ENCODE measurements around the gene GPC3.

Gene GPC3

DNA sequence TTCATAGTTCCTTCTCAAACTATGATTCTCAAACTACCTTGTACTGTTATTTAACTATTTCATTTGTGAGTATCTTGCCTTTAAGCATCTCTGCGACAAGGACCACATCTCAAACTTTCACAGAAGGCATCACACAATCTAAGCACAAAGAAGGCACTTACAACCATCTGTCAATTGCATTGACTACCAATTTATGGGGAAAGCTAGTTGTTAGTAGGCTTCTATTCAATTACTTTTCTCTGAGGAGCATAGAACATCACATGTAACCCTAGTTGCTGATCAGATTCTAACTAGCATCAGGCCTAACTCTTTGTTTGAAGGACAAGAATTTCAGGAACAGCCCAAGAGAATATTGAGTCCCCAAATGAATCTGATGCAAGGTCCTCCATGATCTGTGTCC lies 74.9 kb downstream of the GPC3 start:
- in situ Hi-C loops (cut with MboI; ENCODE audit: low pct_unique_long_range_greater_than_20kb, low sequenced_read_pairs, unreplicated experiment), result no loop called here
- DNase-seq (ENCODE audit: low spot score), result no peak
- TF ChIP-seq, protein P1, sequence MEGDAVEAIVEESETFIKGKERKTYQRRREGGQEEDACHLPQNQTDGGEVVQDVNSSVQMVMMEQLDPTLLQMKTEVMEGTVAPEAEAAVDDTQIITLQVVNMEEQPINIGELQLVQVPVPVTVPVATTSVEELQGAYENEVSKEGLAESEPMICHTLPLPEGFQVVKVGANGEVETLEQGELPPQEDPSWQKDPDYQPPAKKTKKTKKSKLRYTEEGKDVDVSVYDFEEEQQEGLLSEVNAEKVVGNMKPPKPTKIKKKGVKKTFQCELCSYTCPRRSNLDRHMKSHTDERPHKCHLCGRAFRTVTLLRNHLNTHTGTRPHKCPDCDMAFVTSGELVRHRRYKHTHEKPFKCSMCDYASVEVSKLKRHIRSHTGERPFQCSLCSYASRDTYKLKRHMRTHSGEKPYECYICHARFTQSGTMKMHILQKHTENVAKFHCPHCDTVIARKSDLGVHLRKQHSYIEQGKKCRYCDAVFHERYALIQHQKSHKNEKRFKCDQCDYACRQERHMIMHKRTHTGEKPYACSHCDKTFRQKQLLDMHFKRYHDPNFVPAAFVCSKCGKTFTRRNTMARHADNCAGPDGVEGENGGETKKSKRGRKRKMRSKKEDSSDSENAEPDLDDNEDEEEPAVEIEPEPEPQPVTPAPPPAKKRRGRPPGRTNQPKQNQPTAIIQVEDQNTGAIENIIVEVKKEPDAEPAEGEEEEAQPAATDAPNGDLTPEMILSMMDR (IDR thresholded peaks at IDR 0.05; ENCODE audit: extremely low read depth, insufficient read depth, missing control alignments), result no peak

DNA sequence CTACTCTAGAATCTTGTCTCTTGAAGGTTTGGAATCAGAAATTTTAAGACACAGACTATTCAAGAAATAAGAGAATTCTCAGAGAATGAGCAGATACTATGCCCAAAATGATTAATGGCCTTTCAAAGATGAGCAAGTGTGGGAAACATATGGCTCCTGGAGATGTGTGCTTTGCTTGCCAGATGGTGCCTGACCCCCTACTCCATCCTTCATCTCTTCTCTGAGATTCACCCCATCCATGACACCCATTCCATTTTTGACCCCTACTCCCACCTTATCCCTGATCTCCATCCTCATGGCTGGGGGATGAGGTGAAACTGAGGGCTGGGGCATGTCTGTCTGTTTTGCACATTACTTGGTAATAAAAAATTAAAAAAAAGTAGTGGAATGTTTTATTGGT lies 75.5 kb downstream of the GPC3 start:
- in situ Hi-C loops (cut with MboI; ENCODE audit: low pct_unique_long_range_greater_than_20kb, low sequenced_read_pairs, unreplicated experiment), result no loop called here
- no peak for DNase-seq (ENCODE audit: low spot score)

DNA sequence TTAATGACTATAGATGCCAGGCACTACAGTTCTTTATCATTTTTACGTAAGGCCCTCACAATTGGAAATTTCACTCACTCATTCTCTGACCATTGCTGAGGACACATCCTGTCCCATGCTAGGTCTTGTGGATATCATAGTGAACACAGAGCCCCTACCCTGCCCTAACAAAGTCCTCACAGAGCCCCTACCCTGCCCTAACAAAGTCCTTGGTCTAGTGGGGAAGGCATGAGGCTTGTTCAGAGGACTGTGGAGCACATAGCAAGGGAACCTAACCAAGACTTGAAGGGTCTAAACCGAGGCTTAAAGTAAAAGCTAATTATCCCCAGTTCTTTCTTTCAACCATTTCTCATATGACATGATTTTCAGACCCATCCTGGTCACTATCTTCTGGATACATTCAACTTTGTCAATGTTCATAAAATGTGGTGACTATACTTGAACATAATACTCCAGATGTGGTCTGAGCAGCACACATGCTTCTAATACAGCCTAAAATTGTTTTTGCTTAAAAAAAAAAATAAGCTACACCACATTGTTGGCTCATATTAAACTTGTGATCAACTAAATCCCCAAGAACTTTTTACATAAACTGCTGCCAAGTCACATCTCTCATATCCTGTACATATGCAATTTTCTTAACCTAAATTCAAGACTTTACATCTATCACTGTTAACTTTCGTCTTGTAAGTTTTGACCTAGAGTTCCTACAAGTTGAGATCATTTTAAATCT lies 77.0 kb downstream of the GPC3 start:
- no peak for DNase-seq (ENCODE audit: low spot score)
- in situ Hi-C loops (cut with MboI; ENCODE audit: low pct_unique_long_range_greater_than_20kb, low sequenced_read_pairs, unreplicated experiment), result no loop called here
- TF ChIP-seq, protein P1 (IDR thresholded peaks at IDR 0.05; ENCODE audit: extremely low read depth, insufficient read depth, missing control alignments), result no peak

More for the DNA sequence above, 75.5 kb downstream of the GPC3 start:
- TF ChIP-seq, protein P1 (IDR thresholded peaks at IDR 0.05; ENCODE audit: extremely low read depth, insufficient read depth, missing control alignments), result no peak

DNA sequence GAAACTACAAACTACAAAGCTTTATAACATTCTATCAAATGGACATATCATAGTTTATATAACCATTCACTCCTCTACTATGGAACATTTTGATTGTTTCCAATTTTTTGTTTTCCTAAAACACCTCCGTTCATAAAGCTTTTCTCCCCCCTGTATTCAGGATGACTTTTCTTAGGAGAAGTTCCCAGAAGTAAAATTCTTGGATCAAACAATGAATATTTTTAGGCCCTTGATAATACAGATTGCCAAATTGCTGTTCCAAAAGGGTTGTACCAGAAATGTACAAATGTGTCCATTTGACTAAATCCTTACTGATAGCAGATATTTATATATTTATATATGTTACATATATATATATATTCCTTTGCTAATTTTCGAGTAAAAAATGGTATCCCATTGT lies 77.8 kb downstream of the GPC3 start:
- DNase-seq (ENCODE audit: low spot score), result no peak
- in situ Hi-C loops (cut with MboI; ENCODE audit: low pct_unique_long_range_greater_than_20kb, low sequenced_read_pairs, unreplicated experiment), result no loop called here
- TF ChIP-seq, protein P1 (IDR thresholded peaks at IDR 0.05; ENCODE audit: extremely low read depth, insufficient read depth, missing control alignments), result no peak

DNA sequence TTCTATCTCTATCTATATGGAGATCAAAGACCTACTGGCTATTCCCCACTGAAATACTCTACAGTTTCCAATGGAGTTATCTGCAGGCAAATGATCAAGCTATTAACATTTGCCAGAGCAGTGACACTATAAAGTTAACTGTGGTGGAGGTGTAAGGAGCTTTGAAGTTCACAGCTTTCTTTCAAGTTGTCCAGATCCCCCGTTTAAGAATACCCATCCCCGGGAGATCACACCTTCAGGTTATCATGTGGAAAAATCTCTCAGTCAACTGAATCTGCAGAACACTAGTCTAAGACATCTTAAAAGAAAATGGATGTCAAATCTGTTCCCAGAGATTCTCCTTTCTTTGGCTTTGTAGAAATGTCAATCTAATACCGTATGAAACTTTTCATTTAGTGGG lies 80.1 kb downstream of the GPC3 start:
- TF ChIP-seq, protein P1 (IDR thresholded peaks at IDR 0.05; ENCODE audit: extremely low read depth, insufficient read depth, missing control alignments), result no peak
- DNase-seq (ENCODE audit: low spot score), result no peak
- in situ Hi-C loops (cut with MboI; ENCODE audit: low pct_unique_long_range_greater_than_20kb, low sequenced_read_pairs, unreplicated experiment), result no loop called here

DNA sequence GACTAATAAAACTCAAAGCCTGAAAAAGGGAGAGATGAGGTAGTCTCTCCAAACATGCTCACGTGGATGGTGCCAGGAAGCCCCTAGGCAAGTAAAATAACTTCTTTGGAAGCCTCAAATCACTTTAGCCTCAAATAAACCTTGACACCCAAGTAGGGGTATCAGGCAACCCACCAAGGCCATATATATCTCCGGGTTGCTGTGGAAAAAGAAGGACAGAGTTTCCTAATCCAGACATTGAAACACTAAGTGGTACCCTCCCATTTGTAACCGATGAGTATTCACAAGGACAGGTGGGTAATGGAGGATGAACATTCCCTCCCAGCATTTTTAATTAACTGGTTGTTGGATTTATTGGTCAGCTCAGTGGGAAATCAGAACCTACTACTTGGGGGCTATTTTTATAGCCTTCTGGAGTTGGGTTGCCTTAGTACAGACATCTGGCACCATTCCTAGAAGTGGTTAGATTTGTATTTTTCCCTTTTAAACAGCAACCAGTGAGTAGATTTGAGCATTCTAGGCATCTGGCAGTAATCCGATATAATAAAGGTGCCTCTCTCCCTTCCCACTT lies 87.7 kb downstream of the GPC3 start:
- in situ Hi-C loops (cut with MboI; ENCODE audit: low pct_unique_long_range_greater_than_20kb, low sequenced_read_pairs, unreplicated experiment), result no loop called here
- DNase-seq (ENCODE audit: low spot score), result no peak
- TF ChIP-seq, protein P1 (IDR thresholded peaks at IDR 0.05; ENCODE audit: extremely low read depth, insufficient read depth, missing control alignments), result no peak
